ENCODE data around the gene NEK6.

Gene NEK6

DNA sequence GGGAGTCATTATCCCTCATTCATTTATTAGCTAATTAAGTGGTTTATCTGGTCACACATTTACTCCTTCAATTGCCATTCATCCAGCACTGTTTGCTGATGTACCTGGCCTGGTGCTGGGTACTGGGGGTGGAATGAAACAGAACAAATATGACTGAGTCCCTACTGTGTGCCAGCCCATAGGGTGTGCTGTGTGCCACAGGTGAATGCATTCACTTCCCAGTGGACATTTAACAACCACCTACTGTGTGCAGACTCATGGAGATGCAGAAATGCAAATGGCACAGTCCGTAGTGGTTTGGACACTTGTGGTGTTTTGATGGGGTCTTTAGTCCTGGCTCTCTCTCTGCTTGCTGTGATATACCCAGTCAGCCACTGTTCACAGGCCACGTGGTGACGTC, 10.5 kb downstream of the NEK6 start:
- TF ChIP-seq TAF1 (IDR thresholded peaks at IDR 0.05; ENCODE audit: borderline replicate concordance, insufficient read depth, low read length) (no peak), SIN3A (IDR thresholded peaks at IDR 0.05; ENCODE audit: borderline replicate concordance, insufficient read depth, low read length) (no peak), REST (IDR thresholded peaks at IDR 0.05; ENCODE audit: insufficient read depth in 1 of 2, low read depth in 2 of 2, low read length in 2 of 2) (no peak), FOXP2 (optimal IDR thresholded peaks at IDR 0.05; ENCODE audit: borderline replicate concordance, extremely low read depth, extremely low read length, insufficient read depth) (no peak), POLR2AphosphoS5 (IDR thresholded peaks at IDR 0.05; ENCODE audit: low read depth, low read length) (no peak)

DNA sequence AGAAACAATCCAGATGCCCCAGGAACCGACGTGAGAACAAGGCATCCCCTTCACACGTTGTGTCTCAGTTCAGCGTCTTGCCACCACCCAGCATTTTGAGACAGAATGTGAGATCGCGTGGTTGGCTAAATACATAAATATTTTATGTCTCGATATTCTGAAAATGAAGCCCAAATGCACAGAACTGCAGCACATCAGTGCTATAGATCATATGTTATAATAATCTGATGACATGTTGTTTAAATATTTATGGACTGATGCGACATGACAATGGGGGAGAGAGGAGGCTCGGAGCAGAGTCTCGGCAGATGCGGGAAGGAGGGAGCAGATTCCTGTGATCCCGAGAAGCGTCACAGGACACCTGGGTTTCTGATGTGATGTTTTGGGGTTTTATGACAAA, 10.9 kb downstream of the NEK6 start:
- TF ChIP-seq SIN3A (IDR thresholded peaks at IDR 0.05; ENCODE audit: borderline replicate concordance, insufficient read depth, low read length) (no peak), REST (IDR thresholded peaks at IDR 0.05; ENCODE audit: insufficient read depth in 1 of 2, low read depth in 2 of 2, low read length in 2 of 2) (no peak), TAF1 (IDR thresholded peaks at IDR 0.05; ENCODE audit: borderline replicate concordance, insufficient read depth, low read length) (no peak), FOXP2 (optimal IDR thresholded peaks at IDR 0.05; ENCODE audit: borderline replicate concordance, extremely low read depth, extremely low read length, insufficient read depth) (no peak), POLR2AphosphoS5 (IDR thresholded peaks at IDR 0.05; ENCODE audit: low read depth, low read length) (no peak)

DNA sequence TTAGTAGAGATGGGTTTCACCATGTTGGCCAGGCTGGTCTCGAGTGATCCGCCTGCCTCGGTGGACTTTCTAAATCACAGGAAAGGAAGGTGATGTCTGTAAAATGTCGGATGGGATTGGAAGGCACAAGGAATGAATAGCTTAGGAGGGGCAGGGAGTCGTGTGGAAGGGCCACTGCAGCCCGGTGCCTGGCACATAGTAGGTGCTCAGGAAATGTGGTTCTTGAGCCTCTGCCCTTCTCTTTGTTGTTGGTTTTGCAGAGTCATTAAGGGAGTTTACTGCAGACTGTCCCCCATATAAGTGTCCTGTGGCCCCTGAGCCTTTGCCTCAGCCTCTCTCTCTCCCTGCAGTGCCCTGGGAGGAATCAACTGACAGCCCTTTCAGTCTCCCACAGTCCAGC, 11.8 kb downstream of the NEK6 start:
- no peak for TF ChIP-seq SIN3A (IDR thresholded peaks at IDR 0.05; ENCODE audit: borderline replicate concordance, insufficient read depth, low read length)
- no peak for TF ChIP-seq POLR2AphosphoS5 (IDR thresholded peaks at IDR 0.05; ENCODE audit: low read depth, low read length)
- no peak for TF ChIP-seq FOXP2 (optimal IDR thresholded peaks at IDR 0.05; ENCODE audit: borderline replicate concordance, extremely low read depth, extremely low read length, insufficient read depth)
- no peak for TF ChIP-seq TAF1 (IDR thresholded peaks at IDR 0.05; ENCODE audit: borderline replicate concordance, insufficient read depth, low read length)
- no peak for TF ChIP-seq REST (IDR thresholded peaks at IDR 0.05; ENCODE audit: insufficient read depth in 1 of 2, low read depth in 2 of 2, low read length in 2 of 2)

GRCh38 chr9:124270504-124271335, 13.0 kb downstream of the NEK6 start:
- TF ChIP-seq FOXP2 (optimal IDR thresholded peaks at IDR 0.05; ENCODE audit: borderline replicate concordance, extremely low read depth, extremely low read length, insufficient read depth): no peak
- TF ChIP-seq TAF1 (IDR thresholded peaks at IDR 0.05; ENCODE audit: borderline replicate concordance, insufficient read depth, low read length): no peak
- no peak for TF ChIP-seq POLR2AphosphoS5 (IDR thresholded peaks at IDR 0.05; ENCODE audit: low read depth, low read length)
- TF ChIP-seq REST (IDR thresholded peaks at IDR 0.05; ENCODE audit: insufficient read depth in 1 of 2, low read depth in 2 of 2, low read length in 2 of 2): no peak
- no peak for TF ChIP-seq SIN3A (IDR thresholded peaks at IDR 0.05; ENCODE audit: borderline replicate concordance, insufficient read depth, low read length)

Measured in PFSK-1 (cell line).